GM19035 (cell line): ENCODE data around the gene ELOVL6.
A peak's percentile ranks its signal among the peaks of the same experiment; 100 is the strongest.
"Not testable (repeated sequence)": the region's sequence is repeated elsewhere in the genome, so short reads cannot be mapped to it uniquely, and the experiment has no call there.

ENCODE experiments used
- ATAC-seq: cut with Tn5 transposase; IDR thresholded peaks from one replicate; pipeline ENCODE4 v1.9.1; 2021; ENCODE audit not compliant: unreplicated experiment

Gene ELOVL6

DNA sequence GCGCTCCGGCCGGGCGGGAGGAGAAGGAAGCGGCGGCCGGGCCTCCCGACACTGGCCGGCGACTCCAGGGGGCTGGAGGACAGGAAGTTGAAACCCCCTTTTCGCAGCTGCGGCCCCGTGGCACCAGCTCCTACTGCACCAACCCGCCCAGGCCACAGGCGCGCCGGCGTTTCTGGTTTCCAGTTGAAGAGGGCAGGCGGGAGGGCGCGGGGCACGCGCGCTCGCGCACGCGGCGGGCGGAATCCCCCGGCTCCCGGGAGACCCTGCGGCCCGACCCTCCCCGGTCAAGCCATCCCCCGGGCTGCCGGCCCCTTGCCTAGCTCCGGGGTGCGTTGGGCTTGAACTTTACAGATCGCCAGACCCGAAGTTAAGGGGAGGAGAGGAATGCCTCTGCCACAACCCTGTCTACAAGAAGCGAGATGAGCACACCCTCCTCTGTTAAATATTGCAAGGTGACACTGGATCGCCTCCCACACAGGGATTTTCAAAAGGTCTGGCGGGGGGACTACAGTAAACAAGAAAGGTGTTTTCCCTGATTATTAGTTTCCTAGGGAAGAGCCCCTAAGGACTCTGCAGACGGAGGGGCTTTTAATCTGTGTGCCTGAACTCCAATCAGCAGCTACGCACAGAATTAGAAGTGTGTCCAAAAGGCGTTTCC lies 1.4 kb downstream of the ELOVL6 start:
- ATAC-seq, result peak; percentile 28

DNA sequence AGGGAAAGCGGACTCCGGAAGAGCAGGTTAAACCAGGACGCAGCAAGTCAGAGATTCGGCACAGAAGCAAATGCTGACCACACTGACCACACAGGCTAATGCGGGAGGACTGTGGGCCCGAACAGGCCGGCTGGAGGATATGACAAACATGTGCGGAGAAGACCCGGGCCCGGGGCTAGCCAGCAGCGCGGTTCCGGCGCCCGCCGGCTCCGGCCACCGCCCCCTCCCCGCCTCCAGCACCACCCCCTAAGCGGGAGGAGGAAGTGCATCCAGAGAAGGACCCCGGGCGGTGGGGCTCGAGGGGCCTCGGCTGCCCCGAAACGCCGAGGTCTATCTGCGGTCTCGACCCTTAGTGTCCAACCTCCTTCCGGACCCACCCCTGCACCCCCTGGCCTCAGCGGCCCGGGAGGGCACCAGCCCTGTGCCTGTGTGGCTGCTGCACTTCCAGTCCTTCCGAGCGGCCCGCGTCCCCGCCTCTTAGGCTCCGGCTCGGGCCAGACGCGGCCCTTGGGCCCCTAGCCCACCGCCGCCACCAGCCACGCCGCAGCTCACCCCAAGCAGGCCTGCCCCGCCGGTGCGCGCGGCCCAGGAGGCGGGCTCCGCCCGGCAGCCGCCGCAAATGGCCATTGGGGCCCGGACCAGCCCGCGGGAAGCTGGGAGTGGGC lies 2.1 kb downstream of the ELOVL6 start:
- peak; percentile 31 for ATAC-seq

DNA sequence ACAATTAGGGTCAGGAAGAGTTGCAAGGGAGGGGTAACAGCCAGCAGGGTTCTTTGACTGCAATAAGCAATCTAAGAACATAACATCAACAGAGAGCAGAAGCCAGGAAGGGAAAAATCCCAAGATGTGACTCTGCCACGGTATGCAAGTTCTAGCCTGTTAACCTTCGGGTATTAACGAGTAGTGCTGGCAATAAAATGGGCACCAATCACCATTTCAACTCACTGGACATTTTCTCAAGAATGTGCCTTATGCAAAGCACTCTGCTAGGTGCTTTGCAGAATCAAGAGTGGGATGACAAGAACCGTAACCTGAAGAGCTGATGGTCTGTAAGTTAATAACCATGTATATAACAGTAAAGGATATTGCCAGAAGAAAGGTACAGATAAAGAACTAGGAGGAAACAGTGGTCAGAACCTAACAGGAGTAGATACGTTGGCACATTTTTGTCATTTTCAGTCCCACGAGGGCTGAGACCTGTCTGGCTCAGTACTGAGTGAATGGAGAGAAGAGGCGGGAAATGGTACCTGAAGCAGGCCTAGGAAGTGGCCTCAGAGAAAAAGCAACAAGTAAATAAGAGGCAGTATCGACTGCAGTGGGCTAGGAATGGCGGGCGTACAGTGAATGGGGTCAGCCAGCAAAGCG lies 2.7 kb downstream of the ELOVL6 start:
- peak; percentile 1 for ATAC-seq

DNA sequence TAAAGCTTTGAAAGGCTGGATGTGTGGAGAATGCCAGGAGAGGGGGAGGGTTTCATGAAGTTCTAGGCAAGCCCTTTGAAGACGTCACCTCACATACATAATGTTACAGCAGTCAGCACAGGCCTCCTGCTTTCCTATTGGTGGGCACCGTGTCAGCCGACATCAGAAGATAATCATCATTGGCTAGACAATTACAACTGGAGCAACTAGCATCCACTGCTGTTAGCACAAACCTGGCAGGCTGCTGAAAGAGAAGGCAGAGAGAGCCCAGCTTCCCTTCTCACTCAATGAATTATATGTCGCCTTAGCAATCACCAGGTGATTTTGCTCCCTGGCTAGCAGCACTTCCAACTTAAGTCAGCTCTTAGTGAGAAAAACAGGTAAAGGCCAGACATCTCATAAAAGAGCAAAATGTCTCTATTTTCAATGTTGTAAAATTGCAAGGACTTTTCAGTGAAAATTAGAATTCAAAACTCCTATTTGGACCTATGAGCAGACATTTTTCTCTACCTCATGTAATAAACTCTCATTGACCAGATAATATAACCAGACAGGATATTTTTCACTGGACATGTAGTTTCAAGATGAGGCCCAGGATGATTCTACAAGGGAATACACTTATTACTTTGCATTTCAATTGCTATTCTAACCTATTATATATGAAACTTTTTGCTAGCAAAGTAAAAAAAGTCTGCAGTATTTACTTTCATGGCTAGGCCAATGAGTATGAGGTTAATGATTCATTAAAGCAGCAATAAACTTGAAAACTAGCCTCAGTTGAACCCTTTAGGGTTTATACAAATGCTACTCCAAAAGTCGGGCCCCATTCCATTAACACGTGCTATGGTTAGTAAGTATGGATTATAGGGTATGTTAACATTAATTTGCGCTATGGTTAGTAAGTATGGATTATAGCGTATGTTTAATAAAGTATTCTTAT lies 4.3 kb downstream of the ELOVL6 start:
- peak; percentile 79 for ATAC-seq

DNA sequence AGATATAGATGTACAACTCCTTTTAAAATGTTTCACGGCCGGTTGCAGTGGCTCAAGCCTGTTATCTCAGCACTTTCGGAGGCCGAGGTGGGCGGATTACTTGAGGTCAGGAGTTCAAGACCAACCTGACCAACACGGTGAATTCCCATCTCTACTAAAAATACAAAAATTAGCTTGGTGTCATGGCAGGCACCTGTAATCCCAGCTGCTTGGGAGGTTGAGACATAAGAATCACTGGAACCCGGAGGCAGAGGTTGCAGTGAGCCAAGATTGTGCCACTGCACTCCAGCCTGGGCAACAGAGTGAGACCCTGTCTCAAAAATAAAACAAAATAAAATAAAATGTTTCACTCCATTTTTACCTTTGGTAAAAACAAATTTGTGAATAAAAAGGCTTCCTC lies 5.1 kb downstream of the ELOVL6 start:
- not testable (repeated sequence) for ATAC-seq

DNA sequence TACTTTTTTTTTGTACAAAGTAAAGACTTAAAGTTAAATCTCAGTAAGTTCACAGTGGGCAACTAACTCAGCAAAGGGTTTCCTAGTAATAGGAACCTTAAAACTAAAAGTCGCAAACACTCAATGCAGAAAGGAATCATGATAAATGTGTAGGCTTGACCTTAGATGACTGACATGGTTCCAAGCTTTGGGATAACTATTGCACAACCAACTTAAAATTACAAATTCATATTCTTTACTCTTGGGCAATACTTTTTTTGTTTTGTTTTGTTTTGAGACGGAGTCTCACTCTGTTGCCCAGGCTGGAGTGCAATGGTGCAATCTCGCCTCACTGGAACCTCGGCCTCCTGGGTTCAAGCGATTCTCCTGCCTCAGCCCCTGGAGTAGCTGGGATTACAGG lies 8.2 kb downstream of the ELOVL6 start:
- no peak for ATAC-seq

DNA sequence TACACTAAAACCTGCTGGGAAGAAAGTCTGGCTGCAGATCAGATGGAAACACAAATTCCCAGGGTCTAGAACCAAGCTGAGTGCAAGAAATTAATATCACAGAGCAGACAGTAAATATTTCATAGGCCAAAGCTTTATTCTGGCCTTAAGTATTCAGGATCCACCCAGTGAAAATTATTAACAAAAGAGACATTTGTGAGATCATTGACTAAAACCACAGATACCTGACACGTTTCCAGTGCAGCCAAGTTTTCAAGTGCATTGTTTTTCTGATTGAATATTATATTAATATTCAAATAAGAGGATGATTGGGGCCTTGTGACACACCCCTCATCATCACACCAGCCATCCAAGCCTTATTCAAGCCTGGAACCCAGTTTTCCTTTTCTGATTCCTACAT lies 10.3 kb downstream of the ELOVL6 start:
- ATAC-seq, result no peak

DNA sequence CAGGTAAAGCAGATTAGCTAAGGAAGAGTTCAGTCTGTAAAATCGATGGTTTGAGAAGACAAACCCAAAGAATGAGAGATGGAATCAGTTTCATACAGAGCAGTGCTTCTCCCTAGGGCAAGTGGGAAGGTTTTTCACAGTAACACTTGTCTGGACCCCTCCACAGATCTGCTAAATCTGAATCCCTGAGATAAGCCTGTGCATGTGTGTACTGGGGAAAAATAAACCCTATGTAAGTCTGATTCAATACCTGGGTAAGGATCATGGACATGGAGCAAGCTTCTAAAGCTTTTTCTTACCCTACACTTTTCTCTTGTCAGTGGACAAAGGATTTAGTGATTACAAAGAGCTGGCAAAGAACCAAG lies 13.6 kb downstream of the ELOVL6 start:
- ATAC-seq, result no peak

DNA sequence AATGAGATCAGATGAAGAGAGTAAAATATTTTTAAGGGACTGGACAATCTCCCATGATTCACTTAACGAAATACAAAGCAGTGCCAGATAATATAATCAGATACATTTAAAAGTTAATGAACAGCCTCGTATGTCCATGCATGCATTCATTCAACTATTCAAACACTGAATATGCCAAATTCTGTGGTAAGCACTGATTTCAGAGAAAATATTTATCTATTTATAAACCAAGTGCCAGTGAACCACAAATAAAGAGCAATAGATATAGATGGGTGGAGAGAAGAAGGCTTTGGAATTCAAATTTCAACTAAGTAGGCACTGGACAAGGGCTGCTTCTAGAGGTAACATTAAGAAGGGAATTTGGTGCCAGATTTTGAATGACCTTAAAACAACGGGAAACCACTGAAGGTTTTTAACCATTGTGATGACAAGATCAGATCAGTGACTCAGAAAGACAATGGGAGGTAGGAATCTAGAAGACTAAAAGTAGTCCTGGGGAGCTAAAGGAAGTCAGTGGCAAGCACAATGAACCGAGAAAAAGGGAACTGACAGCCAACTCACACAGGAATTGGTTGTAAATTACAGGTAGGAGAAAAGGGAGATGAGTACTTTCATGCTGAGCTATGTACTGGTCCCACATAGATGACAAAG lies 14.2 kb downstream of the ELOVL6 start:
- no peak for ATAC-seq

DNA sequence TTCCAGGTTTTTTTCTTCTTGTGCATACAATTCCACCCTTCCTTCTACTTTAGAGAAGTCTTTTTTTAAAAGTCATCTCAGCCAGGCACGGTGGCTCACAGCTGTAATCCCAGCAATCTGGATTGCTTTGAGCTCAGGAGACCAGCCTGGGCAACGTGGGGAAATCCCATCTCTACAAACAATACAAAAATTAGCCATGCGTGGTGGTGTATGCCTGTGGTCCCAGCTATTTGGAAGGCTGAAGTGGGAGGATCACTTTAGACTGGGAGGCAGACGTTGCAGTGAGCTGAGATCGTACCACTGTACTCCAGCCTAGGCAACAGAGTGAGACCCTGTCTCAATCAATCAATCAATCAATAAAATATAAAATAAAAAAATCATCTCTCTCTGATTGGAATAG lies 14.8 kb downstream of the ELOVL6 start:
- no peak for ATAC-seq

DNA sequence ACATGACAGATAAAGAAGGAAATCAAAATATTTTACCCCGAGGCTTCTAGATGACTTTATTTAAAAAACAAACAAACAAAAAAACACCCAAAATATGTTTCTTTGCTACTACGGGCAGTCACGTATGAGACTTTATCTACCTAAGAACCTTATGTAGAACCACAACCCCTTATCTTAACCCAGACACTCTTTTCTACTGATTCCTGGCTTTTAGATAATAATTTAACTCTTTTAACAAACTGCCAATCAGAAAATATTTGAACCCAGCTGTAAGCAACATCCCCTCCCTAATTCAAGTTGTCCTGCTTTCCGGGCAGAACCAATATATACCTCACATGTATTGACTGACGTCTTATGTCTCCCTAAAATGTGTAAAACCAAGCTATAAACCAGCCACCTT lies 15.4 kb downstream of the ELOVL6 start:
- no peak for ATAC-seq

DNA sequence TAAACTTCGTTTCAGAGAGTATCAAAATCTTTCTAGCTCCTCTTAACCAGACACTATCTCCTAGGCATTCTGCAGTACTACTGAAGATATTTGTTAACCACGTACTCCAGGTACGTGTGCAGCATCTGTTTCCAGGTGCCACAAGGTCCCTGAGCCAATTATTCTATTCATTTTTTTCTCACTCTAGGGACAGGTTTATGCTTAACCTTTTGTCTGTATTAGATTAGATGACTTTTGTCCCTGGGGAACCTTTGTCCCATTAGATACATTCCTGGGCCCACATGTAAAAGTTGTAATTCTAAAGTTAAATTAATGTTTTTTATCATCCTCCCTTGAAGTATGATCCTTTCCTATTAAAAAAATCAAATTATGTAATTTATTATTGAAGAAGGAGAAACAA lies 16.5 kb downstream of the ELOVL6 start:
- ATAC-seq, result no peak

DNA sequence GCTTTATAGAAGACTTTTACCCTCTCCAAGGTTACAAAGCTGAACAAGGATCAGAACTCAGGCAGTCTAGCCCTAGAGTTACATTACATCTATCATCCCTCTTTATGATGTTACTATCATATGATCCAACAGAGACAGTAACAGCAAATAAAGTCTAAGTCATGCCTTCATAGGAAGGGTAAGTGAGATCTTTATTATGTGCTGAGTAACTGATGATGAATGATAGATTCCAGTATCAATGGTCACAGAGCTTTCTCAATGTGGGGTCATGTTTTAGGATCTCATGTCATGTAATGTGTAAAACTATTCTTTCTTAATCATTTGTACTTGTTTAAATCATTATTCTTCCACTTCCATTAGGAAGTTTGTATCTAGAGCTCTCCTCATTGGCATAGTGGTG lies 22.8 kb downstream of the ELOVL6 start:
- ATAC-seq, result no peak

DNA sequence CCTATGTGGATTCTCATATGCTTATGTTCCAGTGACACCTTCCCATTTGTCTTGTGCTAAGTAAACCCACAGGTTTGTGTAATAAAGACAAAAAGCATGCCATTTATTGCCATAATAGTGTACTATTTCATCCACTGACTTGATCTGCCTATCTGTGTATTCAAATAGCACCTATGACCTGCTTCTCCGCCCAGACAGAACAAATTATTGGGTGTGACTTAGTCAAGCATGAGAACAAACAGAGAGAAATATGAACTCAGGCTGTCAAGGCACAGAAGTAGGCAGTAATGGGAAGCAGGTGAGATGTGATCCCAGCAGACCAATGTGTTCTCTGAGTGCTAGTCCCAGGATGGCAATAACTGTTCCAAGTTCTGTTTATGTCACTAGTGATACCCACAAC lies 25.4 kb downstream of the ELOVL6 start:
- no peak for ATAC-seq

DNA sequence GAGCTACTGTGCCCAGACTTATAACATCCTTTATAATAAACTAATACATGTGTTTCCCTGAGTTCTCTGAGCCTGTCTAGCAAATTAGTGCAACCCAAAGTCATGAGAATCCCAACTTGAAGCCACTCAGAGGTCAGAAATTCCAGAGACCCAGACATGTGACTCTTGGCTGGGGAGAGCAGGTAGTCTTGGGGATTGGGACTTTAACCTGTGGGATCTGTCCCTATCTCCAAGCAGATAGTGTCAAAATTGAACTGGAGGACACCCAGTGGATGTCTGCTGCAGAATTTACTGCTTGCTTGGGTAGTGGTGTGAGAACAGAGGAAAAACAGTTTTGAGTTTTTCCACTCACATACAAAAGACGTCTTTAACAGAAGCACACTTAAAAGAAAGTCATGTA lies 26.4 kb downstream of the ELOVL6 start:
- ATAC-seq, result no peak

DNA sequence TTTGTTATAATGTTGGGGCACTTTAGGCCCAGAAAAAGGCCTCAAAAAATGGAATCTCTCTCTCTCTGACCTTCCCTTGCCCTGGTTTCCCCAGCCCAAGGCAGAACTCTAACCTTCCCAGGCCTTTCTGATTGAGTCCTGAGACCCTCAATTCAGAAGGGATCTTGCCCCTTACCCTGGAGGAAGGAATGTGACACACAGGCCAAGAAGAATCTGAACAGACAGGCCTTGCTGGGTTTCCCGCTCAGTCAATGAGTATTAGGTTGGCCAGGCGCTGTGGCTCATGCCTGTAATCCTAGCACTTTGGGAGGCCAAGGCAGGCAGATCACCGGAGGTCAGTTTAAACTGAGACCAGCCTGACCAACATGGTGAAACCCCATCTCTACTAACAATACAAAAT lies 27.6 kb downstream of the ELOVL6 start:
- no peak for ATAC-seq

DNA sequence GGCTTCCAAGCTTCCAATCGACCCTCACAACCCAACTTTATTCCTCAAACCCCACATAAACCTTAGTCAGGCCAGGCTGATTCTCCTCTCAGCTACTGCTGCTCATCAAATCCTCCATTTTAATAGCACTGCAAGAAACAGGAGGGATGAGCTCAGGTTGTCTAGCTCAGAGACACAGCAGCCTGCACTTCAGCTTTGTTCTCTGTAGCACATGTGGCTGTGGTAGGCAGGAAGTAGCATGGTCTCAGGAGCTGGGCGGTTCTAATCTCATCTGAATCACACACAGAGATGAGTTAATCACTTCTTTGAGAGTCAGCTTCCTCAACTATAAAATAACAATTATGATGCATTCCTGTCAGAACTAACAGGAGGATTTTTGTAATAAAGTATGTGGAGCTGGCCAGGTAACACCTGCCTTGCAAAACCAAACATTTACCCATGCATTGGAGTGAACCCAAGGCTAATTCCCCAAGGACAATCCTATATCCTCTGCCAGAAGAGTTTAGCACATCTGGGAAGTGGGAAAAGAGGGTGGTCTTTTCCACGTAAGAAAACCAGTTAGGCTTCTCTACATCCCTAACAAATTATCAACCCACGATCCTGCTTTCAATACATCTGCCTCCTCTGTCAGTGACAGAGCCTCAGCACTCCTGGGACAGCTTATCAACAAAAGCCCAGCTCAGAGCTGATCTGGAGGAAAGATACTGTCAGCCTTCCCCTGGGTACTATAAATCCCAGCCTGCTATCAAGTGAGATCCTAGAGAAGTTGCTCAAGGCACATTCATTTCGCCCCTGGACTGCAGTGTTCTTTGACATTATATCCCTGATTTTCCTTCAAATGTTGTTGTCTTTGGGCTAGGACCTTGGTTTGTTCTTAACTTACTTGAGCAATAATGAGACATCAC lies 32.8 kb downstream of the ELOVL6 start:
- peak; percentile 62 for ATAC-seq

DNA sequence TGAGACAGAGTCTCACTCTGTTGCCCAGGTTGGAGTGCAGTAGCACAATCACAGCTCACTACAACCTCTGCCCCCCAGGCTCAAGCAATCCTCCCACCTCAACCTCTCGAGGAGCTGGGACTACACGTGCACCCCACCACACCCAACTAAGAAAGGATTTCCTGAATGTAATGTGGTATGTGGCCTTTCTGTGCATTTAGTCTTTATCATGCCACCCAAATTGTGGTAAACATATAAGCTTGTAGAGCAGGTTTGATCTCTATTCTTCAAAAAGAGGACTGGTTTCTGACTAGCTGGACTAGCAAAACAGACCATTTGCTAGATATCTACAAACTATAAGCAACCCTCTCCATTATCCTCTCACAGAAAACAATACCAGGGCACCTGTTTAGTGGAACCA lies 33.6 kb downstream of the ELOVL6 start:
- no peak for ATAC-seq

DNA sequence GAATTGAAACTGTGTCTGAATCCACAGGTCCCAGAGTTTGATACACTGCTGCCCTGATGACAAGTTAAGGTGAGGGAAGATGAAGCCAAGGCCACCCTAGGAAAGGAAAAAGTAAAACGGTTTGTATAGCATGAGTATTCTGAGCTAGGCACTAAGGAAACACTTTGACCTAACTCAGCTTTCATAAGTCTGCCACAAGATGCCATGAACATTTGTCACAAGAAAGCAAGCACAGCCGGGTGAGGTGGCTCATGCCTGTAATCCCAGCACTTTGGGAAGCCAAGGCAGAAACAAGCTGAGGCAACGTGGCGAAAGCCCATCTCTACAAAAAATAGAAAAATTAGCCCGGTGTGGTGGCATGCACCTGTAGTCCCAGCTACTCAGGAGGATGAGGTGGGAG lies 34.2 kb downstream of the ELOVL6 start:
- no peak for ATAC-seq
